Measurements from ENCODE around the gene TNNI3.

TNNI3 gene

GRCh38 chr19:55161571-55162322 lies 4.2 kb upstream of the TNNI3 start:
- peaks cover 10% of the 10 kb centered on the region for H3K4me1 ChIP-seq (ENCODE audit: control insufficient read depth, low read length)
- no peaks in the 10 kb centered on the region for H3K36me3 ChIP-seq (ENCODE audit: control insufficient read depth, low read length)
- no peak overlapping the region for H3K27ac ChIP-seq (ENCODE audit: low read depth, low read length)
- H3F3A ChIP-seq (ENCODE audit: control insufficient read depth, insufficient read depth): no peaks in the 10 kb centered on the region
- H3K4me2 ChIP-seq (ENCODE audit: low read length): no peak overlapping the region
- no peaks in the 10 kb centered on the region for H3K9me2 ChIP-seq (replicated peaks; ENCODE audit: control insufficient read depth, low read length)
- H4K20me1 ChIP-seq (ENCODE audit: control insufficient read depth, insufficient read depth, low read depth, low read length): no peaks in the 10 kb centered on the region
- TF ChIP-seq CTCF (IDR thresholded peaks at IDR 0.05; ENCODE audit: low read depth, low read length, poor library complexity, severe bottlenecking): no peak
- no peak overlapping the region for H3K4me3 ChIP-seq (ENCODE audit: low read length)
- no peaks in the 10 kb centered on the region for H3K79me2 ChIP-seq (ENCODE audit: control insufficient read depth, low read length)
- H3K9me3 ChIP-seq (ENCODE audit: control insufficient read depth, insufficient read depth, low read length): no peaks in the 10 kb centered on the region
- no peaks in the 10 kb centered on the region for H3K27me3 ChIP-seq (ENCODE audit: control insufficient read depth, low read length)

GRCh38 chr19:55160986-55161365 lies 3.4 kb upstream of the TNNI3 start:
- H3K79me2 ChIP-seq (ENCODE audit: control insufficient read depth, low read length): no peaks in the 10 kb centered on the region
- H3K27ac ChIP-seq (ENCODE audit: low read depth, low read length): no peak overlapping the region
- H3K9me3 ChIP-seq (ENCODE audit: control insufficient read depth, insufficient read depth, low read length): no peaks in the 10 kb centered on the region
- no peaks in the 10 kb centered on the region for H3K27me3 ChIP-seq (ENCODE audit: control insufficient read depth, low read length)
- no peaks in the 10 kb centered on the region for H3K9me2 ChIP-seq (replicated peaks; ENCODE audit: control insufficient read depth, low read length)
- no peaks in the 10 kb centered on the region for H4K20me1 ChIP-seq (ENCODE audit: control insufficient read depth, insufficient read depth, low read depth, low read length)
- no peak for TF ChIP-seq EZH2phosphoT487 (IDR thresholded peaks at IDR 0.05; ENCODE audit: borderline replicate concordance, low read length)
- H3F3A ChIP-seq (ENCODE audit: control insufficient read depth, insufficient read depth): no peaks in the 10 kb centered on the region
- peaks cover 3% of the 10 kb centered on the region; the same call in 1 of the 2 replicates for H3K4me1 ChIP-seq (ENCODE audit: control insufficient read depth, low read length)
- H3K4me3 ChIP-seq (ENCODE audit: low read length): no peak overlapping the region
- H3K4me2 ChIP-seq (ENCODE audit: low read length): peak overlapping the region; percentile 19; the same call in 1 of the 2 replicates
- H3K36me3 ChIP-seq (ENCODE audit: control insufficient read depth, low read length): no peaks in the 10 kb centered on the region

GRCh38 chr19:55160128-55160985 lies 2.8 kb upstream of the TNNI3 start:
- no peaks in the 10 kb centered on the region for H3K79me2 ChIP-seq (ENCODE audit: control insufficient read depth, low read length)
- peaks cover 3% of the 10 kb centered on the region; the same call in 1 of the 2 replicates for H3K4me1 ChIP-seq (ENCODE audit: control insufficient read depth, low read length)
- TF ChIP-seq CTCF (IDR thresholded peaks at IDR 0.05; ENCODE audit: low read depth, low read length, poor library complexity, severe bottlenecking) (peak; percentile 96), EZH2phosphoT487 (IDR thresholded peaks at IDR 0.05; ENCODE audit: borderline replicate concordance, low read length) (no peak)
- H3K4me2 ChIP-seq (ENCODE audit: low read length): peak overlapping the region; percentile 19; the same call in 1 of the 2 replicates
- H3K36me3 ChIP-seq (ENCODE audit: control insufficient read depth, low read length): no peaks in the 10 kb centered on the region
- no peak overlapping the region for H3K4me3 ChIP-seq (ENCODE audit: low read length)
- H3F3A ChIP-seq (ENCODE audit: control insufficient read depth, insufficient read depth): no peaks in the 10 kb centered on the region
- no peaks in the 10 kb centered on the region for H3K9me2 ChIP-seq (replicated peaks; ENCODE audit: control insufficient read depth, low read length)
- no peak overlapping the region for H3K27ac ChIP-seq (ENCODE audit: low read depth, low read length)
- no peaks in the 10 kb centered on the region for H3K27me3 ChIP-seq (ENCODE audit: control insufficient read depth, low read length)
- H4K20me1 ChIP-seq (ENCODE audit: control insufficient read depth, insufficient read depth, low read depth, low read length): no peaks in the 10 kb centered on the region
- H3K9me3 ChIP-seq (ENCODE audit: control insufficient read depth, insufficient read depth, low read length): no peaks in the 10 kb centered on the region

All from DOHH2 (cell line).